Measurements from ENCODE around the gene SLC15A4.
"Not testable (repeated sequence)": the region's sequence is repeated elsewhere in the genome, so short reads cannot be mapped to it uniquely, and the experiment has no call there.

Gene SLC15A4

GRCh38 chr12:128814411-128815261 lies 9.1 kb downstream of the SLC15A4 start:
- DNase-seq (ENCODE audit: low read depth in 2 of 2), result no peak

- DNase-seq (ENCODE audit: low read depth in 2 of 2), result no peak
These were observed 9.9 kb downstream of the SLC15A4 start for GRCh38 chr12:128813883-128814282.

- DNase-seq (ENCODE audit: low read depth in 2 of 2), result no peak
These were observed 10.4 kb downstream of the SLC15A4 start for GRCh38 chr12:128813392-128813791.

GRCh38 chr12:128811806-128812205 lies 12.0 kb downstream of the SLC15A4 start:
- DNase-seq (ENCODE audit: low read depth in 2 of 2), result no peak

- peak in 1 of 2 donors; percentile 49 for DNase-seq (ENCODE audit: low read depth in 2 of 2)
These were observed 13.3 kb downstream of the SLC15A4 start for GRCh38 chr12:128810182-128811127.

- no peak for DNase-seq (ENCODE audit: low read depth in 2 of 2)
These were observed 15.1 kb downstream of the SLC15A4 start for GRCh38 chr12:128808651-128809050.

GRCh38 chr12:128807161-128807724 lies 16.5 kb downstream of the SLC15A4 start:
- DNase-seq (ENCODE audit: low read depth in 2 of 2), result no peak

GRCh38 chr12:128806573-128806972 lies 17.2 kb downstream of the SLC15A4 start:
- no peak for DNase-seq (ENCODE audit: low read depth in 2 of 2)

GRCh38 chr12:128805406-128805805 lies 18.4 kb downstream of the SLC15A4 start:
- DNase-seq (ENCODE audit: low read depth in 2 of 2), result not testable (repeated sequence)

GRCh38 chr12:128804762-128805161 lies 19.0 kb downstream of the SLC15A4 start:
- DNase-seq (ENCODE audit: low read depth in 2 of 2), result no peak

- no peak for DNase-seq (ENCODE audit: low read depth in 2 of 2)
These were observed 20.0 kb downstream of the SLC15A4 start for GRCh38 chr12:128803788-128804187.

- no peak for DNase-seq (ENCODE audit: low read depth in 2 of 2)
These were observed 21.0 kb downstream of the SLC15A4 start for GRCh38 chr12:128802756-128803155.

- no peak for DNase-seq (ENCODE audit: low read depth in 2 of 2)
These were observed 21.8 kb downstream of the SLC15A4 start for GRCh38 chr12:128801879-128802391.

GRCh38 chr12:128800606-128801005 lies 23.2 kb downstream of the SLC15A4 start:
- DNase-seq (ENCODE audit: low read depth in 2 of 2), result no peak

GRCh38 chr12:128798571-128799341 lies 25.0 kb downstream of the SLC15A4 start:
- DNase-seq (ENCODE audit: low read depth in 2 of 2), result no peak

- DNase-seq (ENCODE audit: low read depth in 2 of 2), result no peak
These were observed 26.3 kb downstream of the SLC15A4 start for GRCh38 chr12:128797119-128798118.

GRCh38 chr12:128796439-128797118 lies 27.2 kb downstream of the SLC15A4 start:
- no peak for DNase-seq (ENCODE audit: low read depth in 2 of 2)

- no peak for DNase-seq (ENCODE audit: low read depth in 2 of 2)
These were observed 28.0 kb downstream of the SLC15A4 start for GRCh38 chr12:128795530-128796361.

All from stimulated activated CD8-positive, alpha-beta memory T cell treated with anti-CD3 and anti-CD28 coated beads, Interleukin-15, amount 100 ng/mL, for 48 hours (primary cell).